Caco-2 (cell line): Measurements from ENCODE around the gene INO80E. TPM values are rescaled to one million over a fixed set of nuclear protein-coding genes. Genes with fewer than 3 reads are reported as not detected.

Experiments used
- BruUV-seq: library from RNA; stranded (reverse); fragments of 400-500 nt; replicated peaks from 2 replicates; lab custom pipeline; 2021; lab: Mats Ljungman, UMichigan
- CTCF ChIA-PET: fragments of 300-600 bp; sonication (Branson Sonifier 250); formaldehyde crosslinking; loops from one replicate; lab custom pipeline; 2022; ENCODE audit warnings: antibody characterized with exemption; lab: Charles Lee
- POLR2A ChIA-PET: fragments of 300-600 bp; sonication (Branson Sonifier 250); formaldehyde crosslinking; loops from one replicate; lab custom pipeline; 2022; ENCODE audit warnings: antibody characterized with exemption; lab: Charles Lee
- DNase-seq, 2 experiments: peaks; one replicate each; pipeline versions ENCODE4 v3.0.0 to v3.0.0-alpha.2; 2020 to 2022
- H3K27me3 ChIP-seq: replicated peaks from 2 replicates; pipeline ENCODE4 v1.6.0; 2011; ENCODE audit warnings: low read length; ENCODE audit not compliant: control insufficient read depth, insufficient read depth
- H3K36me3 ChIP-seq: 2 replicates; pipeline ENCODE4 v1.5.1; 2011; ENCODE audit warnings: low read length; ENCODE audit not compliant: control insufficient read depth, insufficient read depth
- H3K4me1 ChIP-seq: fragments of 250-450 bp; sonication (Bioruptor Pico); 2 replicates; pipeline ENCODE4 v1.5.1; 2020; ENCODE audit warnings: mild to moderate bottlenecking
- H3K4me3 ChIP-seq: 2 replicates; pipeline ENCODE4 v1.5.1; 2011; ENCODE audit warnings: low read depth, mild to moderate bottlenecking, control low read depth, low read length
- H3K9me3 ChIP-seq: fragments of 250-450 bp; sonication (Bioruptor Pico); 2 replicates; pipeline ENCODE4 v1.5.1; 2020; ENCODE audit warnings: mild to moderate bottlenecking, moderate library complexity
- H3K27ac Mint-ChIP-seq: one replicate; pipeline ENCODE4 v1.8.0; 2022; ENCODE audit warnings: mixed read lengths; ENCODE audit not compliant: unreplicated experiment
- H3K27me3 Mint-ChIP-seq: one replicate; pipeline ENCODE4 v1.8.0; 2022; ENCODE audit warnings: mixed read lengths; ENCODE audit not compliant: insufficient read depth, unreplicated experiment
- H3K36me3 Mint-ChIP-seq: one replicate; pipeline ENCODE4 v1.8.0; 2022; ENCODE audit warnings: mild to moderate bottlenecking, mixed read lengths; ENCODE audit not compliant: insufficient read depth, unreplicated experiment
- H3K4me1 Mint-ChIP-seq: one replicate; pipeline ENCODE4 v1.8.0; 2022; ENCODE audit warnings: low read depth, mixed read lengths; ENCODE audit not compliant: unreplicated experiment
- H3K4me3 Mint-ChIP-seq: one replicate; pipeline ENCODE4 v1.8.0; 2022; ENCODE audit warnings: mild to moderate bottlenecking, moderate library complexity, mixed read lengths; ENCODE audit not compliant: unreplicated experiment
- H3K9me3 Mint-ChIP-seq: one replicate; pipeline ENCODE4 v1.8.0; 2022; ENCODE audit warnings: mixed read lengths; ENCODE audit not compliant: unreplicated experiment
- CTCF ChIP-seq, 2 experiments: fragments of 200-600 bp in 1 of 2; IDR thresholded peaks; 1 replicate in 1 of 2; 2 replicates in 1 of 2; pipeline versions ENCODE4 v1.5.1 to v1.8.0; 2011 to 2022; ENCODE audit warnings: antibody characterized with exemption in 1 of 2, control low read depth in 1 of 2, inconsistent platforms in 1 of 2, low read depth in 1 of 2, low read length in 1 of 2, mild to moderate bottlenecking in 1 of 2, moderate library complexity in 1 of 2; ENCODE audit not compliant: insufficient read depth in 1 of 2, severe bottlenecking in 1 of 2, unreplicated experiment in 1 of 2
- intact Hi-C: fragments of 100-400 bp; cut with micrococcal nuclease; formaldehyde crosslinking; loops from one replicate; pipeline ENCODE4 v1.10.0; 2022; ENCODE audit not compliant: unreplicated experiment
- total RNA-seq: library from RNA; stranded (reverse); gene quantifications from 2 replicates; pipeline ENCODE4 v1.2.3, GENCODE V29; 2022

The INO80E gene
- total RNA-seq, 1 experiment from 2014 or later, result 58.8 TPM

DNA sequence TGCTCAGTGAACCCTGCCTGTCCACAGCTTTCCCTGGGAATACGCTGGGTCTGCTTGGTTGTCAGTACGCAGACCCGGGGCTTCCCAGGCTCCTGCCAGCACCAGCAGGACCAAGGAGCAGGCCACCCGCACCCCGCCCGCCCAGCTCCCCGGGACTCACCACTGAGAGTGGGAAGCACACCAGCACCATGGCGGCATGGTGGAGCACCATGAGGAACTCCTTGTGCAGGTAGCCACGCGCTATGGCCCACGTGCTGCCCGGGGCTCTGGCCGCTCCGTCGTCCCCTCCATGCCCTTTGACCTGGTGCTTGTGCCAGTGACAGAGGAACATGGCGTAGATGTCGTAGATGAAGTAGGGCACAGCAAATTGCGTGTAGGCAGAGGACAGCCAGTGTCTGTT lies 30.4 kb downstream of the INO80E start:
- Mint-ChIP-seq H3K4me3 (no peak overlapping the region), H3K27me3 (peaks cover 11% of the 10 kb centered on the region), H3K36me3 (peaks cover 1% of the 10 kb centered on the region), H3K27ac (no peak overlapping the region), H3K9me3 (no peaks in the 10 kb centered on the region), H3K4me1 (peaks cover 7% of the 10 kb centered on the region)
- intact Hi-C loops, result loop anchor here (10.0 kb wide), 1 partner anchor 132 kb away; the partner anchor contains the start of gene SEZ6L2
- Histone ChIP-seq H3K36me3 (no peaks in the 10 kb centered on the region), H3K9me3 (no peaks in the 10 kb centered on the region), H3K4me1 (no peaks in the 10 kb centered on the region), H3K27me3 (no peaks in the 10 kb centered on the region; the same call in 1 of the 2 replicates), H3K4me3 (no peak overlapping the region)
- ChIA-PET CTCF (no interaction called here), POLR2A (no interaction called here)
- no TSS peak for BruUV-seq
- no peak for TF ChIP-seq CTCF (IDR thresholded peaks at IDR 0.05; ENCODE audit: insufficient read depth in 1 of 2, low read depth in 1 of 2, low read length in 1 of 2, severe bottlenecking in 1 of 2, unreplicated experiment in 1 of 2)
- DNase-seq, result no peak

DNA sequence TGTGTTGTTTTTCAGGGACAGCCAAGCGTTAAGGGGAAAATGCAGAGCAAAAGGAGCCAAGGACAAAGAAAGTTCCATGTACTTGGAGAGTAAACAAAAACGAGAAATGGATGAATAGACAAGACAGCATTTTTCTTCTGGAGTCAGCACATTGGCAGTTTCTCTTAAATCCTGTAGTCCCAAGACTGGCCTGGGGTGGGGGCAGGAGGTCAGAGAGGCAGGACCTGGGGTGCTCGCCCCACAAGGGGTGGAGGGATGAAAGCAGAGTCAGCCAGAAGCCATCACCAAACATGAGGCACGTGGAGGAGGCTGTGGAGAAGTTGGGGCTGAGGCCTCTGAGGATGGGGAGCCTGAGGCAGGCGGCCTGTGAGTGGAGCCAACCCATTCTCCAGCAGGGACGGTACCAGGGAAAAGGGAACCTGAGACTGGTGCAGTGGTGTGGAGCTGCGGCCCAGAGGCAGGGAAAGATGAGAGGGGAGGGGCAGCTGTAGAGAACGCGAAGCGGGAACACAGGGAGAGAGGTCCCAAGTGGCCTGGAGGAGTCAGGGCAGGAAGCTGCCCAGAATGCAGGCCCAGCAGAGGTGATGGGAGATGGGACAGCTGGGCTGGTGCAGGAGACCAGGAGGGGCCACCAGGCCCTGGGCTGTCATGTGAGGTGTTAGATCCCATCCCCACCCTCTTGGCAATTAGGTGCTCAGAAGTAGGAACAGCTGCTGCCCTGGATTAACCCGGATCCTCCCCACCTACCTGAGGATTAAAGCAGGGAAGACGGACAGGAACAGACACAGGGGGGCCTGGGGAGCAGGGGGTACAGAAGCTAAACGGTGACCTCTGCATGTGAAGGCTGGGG lies 31.8 kb downstream of the INO80E start:
- Histone ChIP-seq H3K9me3 (no peaks in the 10 kb centered on the region), H3K27me3 (no peaks in the 10 kb centered on the region; the same call in 1 of the 2 replicates), H3K4me3 (no peak overlapping the region), H3K36me3 (no peaks in the 10 kb centered on the region), H3K4me1 (no peaks in the 10 kb centered on the region)
- H3K36me3 Mint-ChIP-seq, result no peaks in the 10 kb centered on the region
- peaks cover 15% of the 10 kb centered on the region for H3K27me3 Mint-ChIP-seq
- peaks cover 7% of the 10 kb centered on the region for H3K4me1 Mint-ChIP-seq
- H3K4me3 Mint-ChIP-seq, result no peak overlapping the region
- DNase-seq, result no peak
- H3K9me3 Mint-ChIP-seq, result no peaks in the 10 kb centered on the region
- intact Hi-C loops, result loop anchor here (10.0 kb wide), 1 partner anchor 133 kb away; the partner anchor contains the start of gene SEZ6L2
- ChIA-PET CTCF (interaction anchor here (0.6 to 0.9 kb wide), 2 partner anchors 212 to 272 kb away, joined by 3 read pairs; partner anchors contain the start of gene PAGR1), POLR2A (no interaction called here)
- BruUV-seq, result no TSS peak
- no peak overlapping the region for H3K27ac Mint-ChIP-seq
- TF ChIP-seq CTCF (IDR thresholded peaks at IDR 0.05; ENCODE audit: insufficient read depth in 1 of 2, low read depth in 1 of 2, low read length in 1 of 2, severe bottlenecking in 1 of 2, unreplicated experiment in 1 of 2), result no peak

GRCh38 chr16:30028438-30029076 lies 32.5 kb downstream of the INO80E start:
- no TSS peak for BruUV-seq
- POLR2A ChIA-PET, result no interaction called here
- H3K27ac Mint-ChIP-seq, result no peak overlapping the region
- Histone ChIP-seq H3K4me1 (no peaks in the 10 kb centered on the region), H3K4me3 (no peak overlapping the region), H3K9me3 (no peaks in the 10 kb centered on the region), H3K27me3 (no peaks in the 10 kb centered on the region; the same call in 1 of the 2 replicates), H3K36me3 (no peaks in the 10 kb centered on the region)
- peak in 1 of 2 experiments; percentile 67 for DNase-seq
- CTCF ChIA-PET, result interaction anchor here (0.6 to 0.9 kb wide), 3 partner anchors 160 to 273 kb away, joined by 3 to 4 read pairs (median 3); partner anchors contain the start of gene PAGR1
- no peak overlapping the region for H3K4me3 Mint-ChIP-seq
- peaks cover 15% of the 10 kb centered on the region for H3K27me3 Mint-ChIP-seq
- H3K36me3 Mint-ChIP-seq, result no peaks in the 10 kb centered on the region
- TF ChIP-seq CTCF (IDR thresholded peaks at IDR 0.05; ENCODE audit: insufficient read depth in 1 of 2, low read depth in 1 of 2, low read length in 1 of 2, severe bottlenecking in 1 of 2, unreplicated experiment in 1 of 2), result no peak
- no peaks in the 10 kb centered on the region for H3K9me3 Mint-ChIP-seq
- H3K4me1 Mint-ChIP-seq, result peaks cover 7% of the 10 kb centered on the region
- intact Hi-C loops, result loop anchor here (10.0 kb wide), 1 partner anchor 134 kb away; the partner anchor contains the start of gene SEZ6L2
